GM06990 (cell line): Measurements from ENCODE around the gene AUNIP.

Experiments used
- DNase-seq: peaks from one replicate; pipeline ENCODE4 v3.0.0-alpha.2; 2011; ENCODE audit not compliant: insufficient read length; ENCODE audit errors: extremely low read depth
- H3K27me3 ChIP-seq: replicated peaks from 2 replicates; pipeline ENCODE4 v1.6.0; 2011; ENCODE audit warnings: low read length; ENCODE audit not compliant: control insufficient read depth, insufficient read depth
- H3K36me3 ChIP-seq: 2 replicates; pipeline ENCODE4 v1.5.1; 2011; ENCODE audit warnings: low read length; ENCODE audit not compliant: control insufficient read depth, insufficient read depth
- H3K4me3 ChIP-seq: replicated peaks from 2 replicates; pipeline ENCODE4 v1.5.1; 2011; ENCODE audit warnings: low read depth, mild to moderate bottlenecking, control low read depth, low read length
- CTCF ChIP-seq: IDR thresholded peaks from 2 replicates; pipeline ENCODE4 v1.5.1; 2011; ENCODE audit warnings: low read length, control low read depth, mild to moderate bottlenecking, inconsistent platforms; ENCODE audit not compliant: insufficient read depth, poor library complexity, severe bottlenecking

Gene AUNIP

GRCh38 chr1:25797939-25798338 lies 61.3 kb downstream of the AUNIP start:
- no peak for DNase-seq
- Histone ChIP-seq H3K4me3 (no peak overlapping the region), H3K27me3 (peaks cover 3% of the 10 kb centered on the region), H3K36me3 (no peaks in the 10 kb centered on the region)
- TF ChIP-seq CTCF: peak; percentile 51

- Histone ChIP-seq H3K4me3 (no peak overlapping the region), H3K27me3 (peaks cover 3% of the 10 kb centered on the region), H3K36me3 (no peaks in the 10 kb centered on the region)
- DNase-seq: no peak
- TF ChIP-seq CTCF: peak; percentile 77
These were observed 62.3 kb downstream of the AUNIP start for GRCh38 chr1:25796811-25797458.

- no peak for DNase-seq
- Histone ChIP-seq H3K4me3 (no peak overlapping the region), H3K27me3 (peaks cover 3% of the 10 kb centered on the region), H3K36me3 (no peaks in the 10 kb centered on the region)
- no peak for TF ChIP-seq CTCF
These were observed 63.1 kb downstream of the AUNIP start for GRCh38 chr1:25795946-25796810.

GRCh38 chr1:25795211-25795610 lies 64.0 kb downstream of the AUNIP start:
- Histone ChIP-seq H3K4me3 (no peak overlapping the region), H3K27me3 (peaks cover 1% of the 10 kb centered on the region; the same call in 1 of the 2 replicates), H3K36me3 (no peaks in the 10 kb centered on the region)
- no peak for DNase-seq
- TF ChIP-seq CTCF: no peak

- DNase-seq: no peak
- TF ChIP-seq CTCF: no peak
- no peak overlapping the region for H3K4me3 ChIP-seq
- H3K27me3 ChIP-seq: no peaks in the 10 kb centered on the region; the same call in 1 of the 2 replicates
- no peaks in the 10 kb centered on the region for H3K36me3 ChIP-seq
These were observed 64.9 kb downstream of the AUNIP start for GRCh38 chr1:25794325-25794724.
